Endothelial cell of umbilical vein (primary cell): ENCODE results near the gene PPP3CA. TPM values are rescaled to one million over a fixed set of nuclear protein-coding genes. Genes with fewer than 3 reads are reported as not detected.

Source experiments
- BruUV-seq: library from RNA; stranded (reverse); fragments of 400-500 nt; replicated peaks from 2 replicates; lab custom pipeline; 2021; lab: Mats Ljungman, UMichigan
- CTCF ChIA-PET: fragments of 300-600, 350-600 bp; sonication (Branson Sonifier 250); formaldehyde crosslinking; loops from one replicate; lab custom pipeline; 2021; ENCODE audit warnings: antibody characterized with exemption, inconsistent platforms; lab: Charles Lee
- POLR2A ChIA-PET: fragments of 300-600, 350-600 bp; sonication (Branson Sonifier 250); formaldehyde crosslinking; loops from one replicate; lab custom pipeline; 2021; ENCODE audit warnings: antibody characterized with exemption, inconsistent platforms; lab: Charles Lee
- DNase-seq: peaks from one replicate; pipeline ENCODE4 v3.0.0-alpha.2; 2011; ENCODE audit warnings: low read depth, low spot score
- FAIRE-seq: peaks from 2 replicates; lab custom pipeline; 2011; peaks lifted over from hg19 to GRCh38; lab: Jason Lieb, UNC
- H2AFZ ChIP-seq: 2 replicates; pipeline ENCODE4 v1.6.0; 2012; ENCODE audit warnings: low read depth, low read length, control low read depth, inconsistent platforms
- H3K27ac ChIP-seq: 2 replicates; pipeline ENCODE4 v1.5.1; 2011; ENCODE audit warnings: low read depth, mild to moderate bottlenecking, control low read depth, low read length, moderate library complexity; ENCODE audit not compliant: insufficient read depth
- H3K27me3 ChIP-seq, 2 experiments: 2 replicates each; pipeline versions ENCODE4 v1.6.0 to v1.6.1; 2011; ENCODE audit warnings: low read length in 2 of 2, mixed read lengths in 1 of 2; ENCODE audit not compliant: control insufficient read depth in 2 of 2, insufficient read depth in 2 of 2
- H3K36me3 ChIP-seq, 2 experiments: 2 replicates in 1 of 2; 3 replicates in 1 of 2; pipeline ENCODE4 v1.5.1; 2011; ENCODE audit warnings: low read length in 2 of 2, mild to moderate bottlenecking in 1 of 2, moderate library complexity in 1 of 2; ENCODE audit not compliant: control insufficient read depth in 2 of 2, insufficient read depth in 2 of 2; ENCODE audit errors: extremely low read depth in 1 of 2
- H3K4me1 ChIP-seq: 3 replicates; pipeline ENCODE4 v1.5.1; 2011; ENCODE audit warnings: mild to moderate bottlenecking, low read length; ENCODE audit not compliant: control insufficient read depth, insufficient read depth; ENCODE audit errors: extremely low read depth
- H3K4me2 ChIP-seq: 2 replicates; pipeline ENCODE4 v1.6.1; 2011; ENCODE audit warnings: low read length, control low read depth, mixed read lengths; ENCODE audit not compliant: insufficient read depth
- H3K4me3 ChIP-seq, 3 experiments: fragments of 200-600 bp in 1 of 3; sonication (generic), shearing (Covaris generic) in 1 of 3; replicated peaks in 1 of 3; 2 replicates each; pipeline ENCODE4 v1.5.1; 2011 to 2016; ENCODE audit warnings: control low read depth in 3 of 3, low read length in 3 of 3, mild to moderate bottlenecking in 2 of 3, inconsistent platforms in 1 of 3, low read depth in 1 of 3, moderate library complexity in 1 of 3; ENCODE audit not compliant: insufficient read depth in 1 of 3
- H3K79me2 ChIP-seq: 2 replicates; pipeline ENCODE4 v1.6.0; 2012; ENCODE audit warnings: low read length, inconsistent platforms; ENCODE audit not compliant: control insufficient read depth, insufficient read depth
- H3K9ac ChIP-seq: replicated peaks from 2 replicates; pipeline ENCODE3; 2011; ENCODE audit warnings: low read length, control low read depth; ENCODE audit not compliant: insufficient read depth; ENCODE audit errors: extremely low read depth
- H3K9me1 ChIP-seq: replicated peaks from 3 replicates; pipeline ENCODE4 v1.6.0; 2011; ENCODE audit warnings: mild to moderate bottlenecking, low read length; ENCODE audit not compliant: control insufficient read depth, insufficient read depth; ENCODE audit errors: extremely low read depth
- H3K9me3 ChIP-seq: replicated peaks from 2 replicates; pipeline ENCODE4 v1.5.1; 2012; ENCODE audit warnings: low read length, inconsistent platforms; ENCODE audit not compliant: control insufficient read depth, insufficient read depth
- H4K20me1 ChIP-seq: replicated peaks from 2 replicates; pipeline ENCODE3; 2011; ENCODE audit warnings: mild to moderate bottlenecking, low read length; ENCODE audit not compliant: control insufficient read depth, insufficient read depth; ENCODE audit errors: extremely low read depth
- EZH2 ChIP-seq: IDR thresholded peaks from 2 replicates; pipeline ENCODE4 v1.6.1; 2012; ENCODE audit warnings: borderline replicate concordance, low read depth, mild to moderate bottlenecking, moderate library complexity, low read length, inconsistent platforms; ENCODE audit not compliant: severe bottlenecking
- FOS ChIP-seq: IDR thresholded peaks from 2 replicates; pipeline ENCODE4 v1.6.1; 2011; ENCODE audit warnings: mild to moderate bottlenecking, low read length, moderate library complexity, borderline replicate concordance; ENCODE audit not compliant: insufficient read depth
- GATA2 ChIP-seq: IDR thresholded peaks from 2 replicates; pipeline ENCODE4 v1.7.0; 2011; ENCODE audit warnings: low read depth, mild to moderate bottlenecking, moderate library complexity, mixed read lengths, low read length; ENCODE audit not compliant: insufficient read length, insufficient read depth
- JUN ChIP-seq: IDR thresholded peaks from 2 replicates; pipeline ENCODE4 v1.6.1; 2011; ENCODE audit warnings: borderline replicate concordance, low read depth; ENCODE audit not compliant: insufficient read length, insufficient read depth
- MYC ChIP-seq: IDR thresholded peaks from one replicate; pipeline ENCODE4 v1.6.1; 2011; ENCODE audit warnings: mild to moderate bottlenecking, low read depth, low read length
- POLR2A ChIP-seq: IDR thresholded peaks from 2 replicates; pipeline ENCODE4 v1.6.1; 2012; ENCODE audit warnings: low read depth, mild to moderate bottlenecking, control low read depth, low read length
- POLR2AphosphoS5 ChIP-seq: IDR thresholded peaks from 2 replicates; pipeline ENCODE4 v1.6.1; 2012; ENCODE audit warnings: low read depth, mild to moderate bottlenecking, control low read depth, low read length, moderate library complexity; ENCODE audit not compliant: insufficient read depth
- dilution Hi-C: fragments of 300-500 bp; cut with MboI; formaldehyde crosslinking; loops from one replicate; pipeline ENCODE4 v1.15.0; 2019; ENCODE audit warnings: low sequenced_read_pairs; ENCODE audit not compliant: extremely low pct_ligation_motif_present
- intact Hi-C: fragments of 100-400 bp; cut with micrococcal nuclease; formaldehyde crosslinking; loops from one replicate; pipeline ENCODE4 v1.10.0; 2022
- polyA plus RNA-seq, 4 experiments: library from polyadenylated mRNA; depleted of rRNA in 3 of 4; stranded (reverse) in 3 of 4; unstranded in 1 of 4; fragments of >200 nt; gene quantifications; 2 replicates each; pipeline versions ENCODE4 v1.2.1 to v1.2.3, GENCODE V29; 2011 to 2012; ENCODE audit warnings: missing spikeins in 1 of 4
- total RNA-seq: library from RNA; stranded (reverse); gene quantifications from 2 replicates; pipeline ENCODE4 v1.2.3, GENCODE V29; 2021
- TF ChIP-seq, protein P1 (sequence below): IDR thresholded peaks from 2 replicates; pipeline ENCODE4 v1.6.1; 2011; ENCODE audit not compliant: insufficient read depth, insufficient read length
- TF ChIP-seq, protein P2 (sequence below), 2 donors: IDR thresholded peaks; 1 replicate in 1 of 2; 2 replicates in 1 of 2; pipeline ENCODE4 v1.5.1; 2011; ENCODE audit warnings: low read length in 2 of 2, mild to moderate bottlenecking in 2 of 2, moderate library complexity in 2 of 2, control low read depth in 1 of 2, inconsistent platforms in 1 of 2, low read depth in 1 of 2; ENCODE audit not compliant: insufficient read depth in 1 of 2; ENCODE audit errors: extremely low read depth in 1 of 2

PPP3CA gene
- total and polyA plus RNA-seq, 2 donors (not counting 3 experiments of a cell fraction or from before 2014, with no cell fraction given): 7.0 to 43.3 TPM

DNA sequence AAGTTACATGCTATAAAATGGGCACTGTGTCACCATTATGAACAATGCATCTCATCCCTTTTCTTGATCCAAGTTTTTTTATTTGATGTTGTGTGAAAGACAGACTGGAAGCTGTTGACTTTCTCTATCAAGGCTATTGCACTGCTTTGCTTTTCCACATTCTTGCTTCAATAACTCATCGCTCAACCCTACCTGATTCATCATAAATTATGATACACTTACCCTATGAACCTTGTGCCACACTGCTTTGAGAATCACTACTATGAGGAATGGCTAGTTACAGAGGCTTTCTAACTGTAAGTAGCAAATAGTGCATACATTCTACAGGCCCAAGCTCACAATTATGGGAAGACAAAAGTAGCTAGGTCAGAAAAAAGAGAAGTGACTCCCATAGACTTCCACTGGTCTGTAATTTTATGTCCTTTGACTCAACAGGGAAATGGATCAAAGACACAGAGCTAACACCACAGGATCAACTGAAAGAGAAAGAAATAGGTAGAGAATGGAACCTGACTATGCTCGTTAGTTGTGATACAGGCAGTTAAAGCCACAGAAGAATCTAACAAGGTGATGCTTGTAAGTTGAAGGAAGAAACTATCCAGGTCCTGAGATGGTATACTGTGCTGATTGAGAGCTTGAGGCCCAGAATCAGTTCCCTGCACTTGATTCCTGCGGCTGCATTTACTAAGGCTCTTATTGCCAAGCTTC lies 163.5 kb downstream of the PPP3CA start:
- no TSS peak for BruUV-seq
- H3K4me2 ChIP-seq: no peak overlapping the region
- no peak overlapping the region for H3K4me3 ChIP-seq
- ChIA-PET CTCF (interaction anchor here (1.3 to 2.6 kb wide), 3 partner anchors 13 to 1116 kb away, joined by 3 to 13 read pairs (median 3); no protein-coding TSS in a partner anchor), POLR2A (no interaction called here)
- TF ChIP-seq, protein P1, sequence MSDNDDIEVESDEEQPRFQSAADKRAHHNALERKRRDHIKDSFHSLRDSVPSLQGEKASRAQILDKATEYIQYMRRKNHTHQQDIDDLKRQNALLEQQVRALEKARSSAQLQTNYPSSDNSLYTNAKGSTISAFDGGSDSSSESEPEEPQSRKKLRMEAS: no peak
- TF ChIP-seq POLR2A (no peak), FOS (no peak), JUN (no peak), GATA2 (no peak), POLR2AphosphoS5 (no peak), EZH2 (no peak), MYC (no peak)
- TF ChIP-seq, protein P2, sequence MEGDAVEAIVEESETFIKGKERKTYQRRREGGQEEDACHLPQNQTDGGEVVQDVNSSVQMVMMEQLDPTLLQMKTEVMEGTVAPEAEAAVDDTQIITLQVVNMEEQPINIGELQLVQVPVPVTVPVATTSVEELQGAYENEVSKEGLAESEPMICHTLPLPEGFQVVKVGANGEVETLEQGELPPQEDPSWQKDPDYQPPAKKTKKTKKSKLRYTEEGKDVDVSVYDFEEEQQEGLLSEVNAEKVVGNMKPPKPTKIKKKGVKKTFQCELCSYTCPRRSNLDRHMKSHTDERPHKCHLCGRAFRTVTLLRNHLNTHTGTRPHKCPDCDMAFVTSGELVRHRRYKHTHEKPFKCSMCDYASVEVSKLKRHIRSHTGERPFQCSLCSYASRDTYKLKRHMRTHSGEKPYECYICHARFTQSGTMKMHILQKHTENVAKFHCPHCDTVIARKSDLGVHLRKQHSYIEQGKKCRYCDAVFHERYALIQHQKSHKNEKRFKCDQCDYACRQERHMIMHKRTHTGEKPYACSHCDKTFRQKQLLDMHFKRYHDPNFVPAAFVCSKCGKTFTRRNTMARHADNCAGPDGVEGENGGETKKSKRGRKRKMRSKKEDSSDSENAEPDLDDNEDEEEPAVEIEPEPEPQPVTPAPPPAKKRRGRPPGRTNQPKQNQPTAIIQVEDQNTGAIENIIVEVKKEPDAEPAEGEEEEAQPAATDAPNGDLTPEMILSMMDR (IDR thresholded peaks at IDR 0.05; ENCODE audit: extremely low read depth in 1 of 2, insufficient read depth in 1 of 2, low read depth in 1 of 2, low read length in 2 of 2): no peak
- no peak for FAIRE-seq
- DNase-seq: no peak
- dilution Hi-C loops (no loop called here), intact Hi-C loops (no loop called here)
- H3K9me1 ChIP-seq: no peaks in the 10 kb centered on the region
- H4K20me1 ChIP-seq: no peaks in the 10 kb centered on the region
- no peak overlapping the region for H3K27ac ChIP-seq
- H3K36me3 ChIP-seq: no peaks in the 10 kb centered on the region
- no peaks in the 10 kb centered on the region for H3K9me3 ChIP-seq
- H3K4me1 ChIP-seq: peaks cover 12% of the 10 kb centered on the region
- H2AFZ ChIP-seq: no peak overlapping the region
- H3K9ac ChIP-seq: no peak overlapping the region
- H3K27me3 ChIP-seq: no peaks in the 10 kb centered on the region
- H3K79me2 ChIP-seq: no peaks in the 10 kb centered on the region
